Activated CD8-positive, alpha-beta memory T cell treated with anti-CD3 and anti-CD28 coated beads, Interleukin-2, amount 10 ng/mL, durations not matched to agents 7 days and 5 days (primary cell): Measurements from ENCODE around the gene CEP97. TPM values are rescaled to one million over a fixed set of nuclear protein-coding genes. Genes with fewer than 3 reads are reported as not detected.
A peak's percentile ranks its signal among the peaks of the same experiment; 100 is the strongest.

Experiments used
- ATAC-seq: fragments of 150-1000 bp; cut with Tn5 transposase; one replicate; pipeline ENCODE4 v1.10.0; 2021; ENCODE audit warnings: moderate library complexity
- CTCF ChIA-PET: fragments of 350-600 bp; sonication (Branson Sonifier 250); formaldehyde crosslinking; loops from one replicate; lab custom pipeline; 2021; ENCODE audit warnings: antibody characterized with exemption; lab: Charles Lee
- DNase-seq: peaks from one replicate; pipeline ENCODE4 v3.0.0-alpha.2; 2020
- H3K27ac Mint-ChIP-seq: one replicate; pipeline ENCODE4 v1.8.0; 2021; ENCODE audit warnings: mild to moderate bottlenecking, mixed read lengths
- H3K27me3 Mint-ChIP-seq: one replicate; pipeline ENCODE4 v1.8.0; 2021; ENCODE audit warnings: mixed read lengths
- H3K36me3 Mint-ChIP-seq: one replicate; pipeline ENCODE4 v1.8.0; 2021; ENCODE audit warnings: mild to moderate bottlenecking, mixed read lengths
- H3K4me1 Mint-ChIP-seq: one replicate; pipeline ENCODE4 v1.8.0; 2021; ENCODE audit warnings: mixed read lengths
- H3K4me3 Mint-ChIP-seq: one replicate; pipeline ENCODE4 v1.8.0; 2021; ENCODE audit warnings: mild to moderate bottlenecking, moderate library complexity, mixed read lengths
- H3K9me3 Mint-ChIP-seq: one replicate; pipeline ENCODE4 v1.8.0; 2022; ENCODE audit warnings: low read depth, mixed read lengths
- total RNA-seq, 2 experiments: library from RNA; stranded (reverse); gene quantifications; one replicate each; pipeline ENCODE4 v1.2.3, GENCODE V29; 2021

CEP97 gene
- total RNA-seq, 2 experiments from 2014 or later: 22.5 TPM

DNA sequence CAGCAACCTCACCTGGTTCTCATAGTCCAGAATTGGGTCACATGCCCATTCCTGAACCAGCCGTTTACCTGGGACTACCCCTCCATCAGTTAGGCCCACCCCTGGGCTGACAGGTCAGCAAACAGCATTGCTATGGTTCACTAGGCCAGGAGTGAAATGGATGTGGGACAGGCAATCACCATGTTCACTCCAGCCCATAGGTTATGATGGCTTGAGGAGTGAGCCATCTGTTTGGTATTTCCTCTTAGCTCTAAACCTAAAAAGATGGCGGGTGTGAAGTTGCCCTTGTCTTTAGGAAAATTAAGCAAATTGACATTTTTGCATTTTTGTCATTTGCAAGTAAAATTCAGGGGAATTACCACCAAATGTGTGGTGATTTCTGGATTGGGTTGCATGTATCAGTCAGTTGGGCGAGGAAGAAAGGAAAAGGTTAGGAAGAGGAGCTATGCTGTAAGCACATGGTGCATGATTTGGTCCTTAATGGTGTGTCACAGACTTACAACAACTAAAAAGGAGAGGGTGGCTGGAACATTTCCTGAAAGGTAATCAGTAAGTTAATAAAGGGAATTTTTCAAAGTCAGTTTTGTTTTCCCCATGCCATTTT, 71.8 kb downstream of the CEP97 start:
- ATAC-seq: no peak
- peaks cover 5% of the 10 kb centered on the region for H3K9me3 Mint-ChIP-seq
- peaks cover 66% of the 10 kb centered on the region for H3K36me3 Mint-ChIP-seq
- CTCF ChIA-PET: interaction anchor here (0.8 kb wide), 1 partner anchor 18 kb away, joined by 3 read pairs; no protein-coding TSS in a partner anchor
- peaks cover 5% of the 10 kb centered on the region for H3K4me1 Mint-ChIP-seq
- no peak for DNase-seq
- no peak overlapping the region for H3K4me3 Mint-ChIP-seq
- H3K27me3 Mint-ChIP-seq: no peaks in the 10 kb centered on the region
- no peak overlapping the region for H3K27ac Mint-ChIP-seq

DNA sequence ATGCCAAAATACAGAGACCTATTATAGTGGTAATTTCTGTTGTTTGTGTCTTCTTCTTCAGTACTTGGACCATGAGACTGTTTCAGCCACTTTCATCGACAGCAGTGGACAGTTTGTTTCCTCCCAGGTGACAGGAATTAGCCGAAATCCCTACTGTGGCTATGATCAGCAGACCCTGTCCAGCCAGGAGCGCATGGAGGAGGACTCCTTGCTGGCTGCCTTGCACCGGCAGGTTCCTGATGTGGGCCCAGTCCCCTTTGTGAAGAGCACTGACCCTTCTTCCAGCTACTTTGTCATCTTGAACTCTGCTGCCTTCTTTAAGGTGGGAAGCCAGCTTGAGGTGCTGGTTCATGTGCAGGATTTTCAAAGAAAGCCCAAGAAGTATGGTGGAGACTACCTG, 76.8 kb downstream of the CEP97 start:
- CTCF ChIA-PET: interaction anchor here (1.2 to 2.8 kb wide), 2 partner anchors 424 to 428 kb away, joined by 3 to 31 read pairs; no protein-coding TSS in a partner anchor
- Mint-ChIP-seq H3K4me1 (peaks cover 12% of the 10 kb centered on the region), H3K27ac (no peak overlapping the region)

DNA sequence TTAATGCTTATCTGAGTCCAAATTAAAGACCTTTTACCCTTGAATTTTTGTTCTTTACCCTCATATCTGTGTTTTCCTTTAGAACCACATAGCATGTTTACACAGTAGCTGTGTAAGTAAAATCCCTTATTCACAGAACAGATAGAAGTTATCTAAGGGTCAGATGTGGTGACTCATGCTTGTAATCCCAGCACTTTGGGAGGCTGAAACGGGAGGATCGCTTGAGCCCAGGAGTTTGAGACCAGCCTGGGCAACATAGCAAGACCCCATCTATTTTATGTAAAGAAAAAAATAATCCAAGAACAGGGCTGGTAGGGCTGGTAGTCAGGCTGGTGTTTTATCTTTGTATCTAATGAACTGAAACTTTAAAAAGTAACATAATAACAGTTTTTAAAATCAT, 77.8 kb downstream of the CEP97 start:
- H3K27me3 Mint-ChIP-seq: no peaks in the 10 kb centered on the region

More for the DNA sequence above, 76.8 kb downstream of the CEP97 start:
- H3K4me3 Mint-ChIP-seq: no peak overlapping the region
- DNase-seq: no peak
- peaks cover 42% of the 10 kb centered on the region for H3K36me3 Mint-ChIP-seq
- no peak for ATAC-seq
- H3K27me3 Mint-ChIP-seq: no peaks in the 10 kb centered on the region
- H3K9me3 Mint-ChIP-seq: no peaks in the 10 kb centered on the region

DNA sequence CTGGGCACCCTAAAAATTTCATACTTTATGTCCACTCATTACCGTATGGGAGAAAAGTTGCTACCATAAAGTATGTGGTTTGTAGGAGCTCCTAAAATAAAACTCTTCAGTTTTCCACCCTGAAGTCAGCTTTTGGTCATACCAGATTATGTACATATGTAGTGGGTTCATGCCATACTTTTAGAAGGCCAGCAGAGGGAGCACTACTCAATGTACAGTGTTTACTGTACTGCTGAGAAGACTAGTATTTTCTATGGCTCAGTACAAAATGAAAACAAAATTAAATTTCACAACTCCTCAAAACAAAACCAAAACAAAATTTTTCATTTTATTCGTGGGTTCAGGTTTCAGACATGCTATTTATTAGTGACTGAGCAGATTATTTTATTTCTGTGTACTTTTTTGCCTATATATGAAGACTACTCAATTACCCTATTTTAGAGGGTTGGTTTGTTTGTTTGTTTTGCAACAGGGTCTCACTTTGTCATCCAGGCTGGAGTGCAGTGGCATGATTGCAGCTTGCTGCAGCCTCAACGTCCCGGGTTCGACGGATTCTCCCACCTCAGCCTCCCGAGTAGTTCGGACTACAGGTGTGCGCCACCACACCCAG, 78.9 kb downstream of the CEP97 start:
- Mint-ChIP-seq H3K36me3 (peaks cover 34% of the 10 kb centered on the region), H3K27me3 (no peaks in the 10 kb centered on the region), H3K4me1 (peaks cover 17% of the 10 kb centered on the region), H3K4me3 (no peak overlapping the region), H3K27ac (peak overlapping the region; percentile 66), H3K9me3 (no peaks in the 10 kb centered on the region)
- ATAC-seq: peak; percentile 100
- CTCF ChIA-PET: interaction anchor here (0.6 to 2.8 kb wide), 33 partner anchors 9 to 733 kb away, joined by 3 to 31 read pairs (median 5); partner anchors contain the start of genes CEP97, NFKBIZ, NXPE3 and PCNP
- DNase-seq: peak; percentile 68

More for the DNA sequence above, 77.8 kb downstream of the CEP97 start:
- CTCF ChIA-PET: interaction anchor here (0.6 to 2.8 kb wide), 22 partner anchors 10 to 735 kb away, joined by 3 to 31 read pairs (median 6); partner anchors contain the start of genes CEP97, NFKBIZ, NXPE3 and PCNP
- H3K27ac Mint-ChIP-seq: no peak overlapping the region
- peaks cover 8% of the 10 kb centered on the region for H3K4me1 Mint-ChIP-seq
- H3K36me3 Mint-ChIP-seq: peaks cover 38% of the 10 kb centered on the region
- H3K9me3 Mint-ChIP-seq: no peaks in the 10 kb centered on the region
- H3K4me3 Mint-ChIP-seq: no peak overlapping the region
- ATAC-seq (no peak), DNase-seq (no peak)

DNA sequence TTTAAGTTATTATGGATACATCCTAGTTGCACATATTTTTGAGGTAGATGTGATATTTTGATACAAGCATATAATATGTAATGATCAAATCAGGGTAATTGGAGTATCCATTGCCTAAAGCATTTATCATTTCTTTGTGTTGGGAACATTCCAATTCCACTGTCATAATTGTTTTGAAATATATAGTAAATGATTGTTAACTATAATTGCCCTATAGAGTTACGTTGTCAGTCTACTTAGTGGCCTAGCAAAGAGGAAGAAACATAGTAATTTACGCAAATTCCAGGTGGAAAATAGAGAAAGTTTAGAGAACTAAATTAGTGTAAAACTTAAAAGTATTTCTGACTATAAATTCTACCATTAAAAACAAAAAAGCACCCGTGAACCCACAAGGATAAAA, 79.5 kb downstream of the CEP97 start:
- Mint-ChIP-seq H3K4me1 (peaks cover 21% of the 10 kb centered on the region), H3K36me3 (peaks cover 32% of the 10 kb centered on the region), H3K4me3 (no peak overlapping the region), H3K27ac (peak overlapping the region; percentile 66), H3K27me3 (no peaks in the 10 kb centered on the region), H3K9me3 (no peaks in the 10 kb centered on the region)
- DNase-seq (no peak), ATAC-seq (no peak)
- CTCF ChIA-PET: interaction anchor here (0.9 to 3.5 kb wide), 7 partner anchors 9 to 425 kb away, joined by 3 to 12 read pairs (median 5); no protein-coding TSS in a partner anchor

DNA sequence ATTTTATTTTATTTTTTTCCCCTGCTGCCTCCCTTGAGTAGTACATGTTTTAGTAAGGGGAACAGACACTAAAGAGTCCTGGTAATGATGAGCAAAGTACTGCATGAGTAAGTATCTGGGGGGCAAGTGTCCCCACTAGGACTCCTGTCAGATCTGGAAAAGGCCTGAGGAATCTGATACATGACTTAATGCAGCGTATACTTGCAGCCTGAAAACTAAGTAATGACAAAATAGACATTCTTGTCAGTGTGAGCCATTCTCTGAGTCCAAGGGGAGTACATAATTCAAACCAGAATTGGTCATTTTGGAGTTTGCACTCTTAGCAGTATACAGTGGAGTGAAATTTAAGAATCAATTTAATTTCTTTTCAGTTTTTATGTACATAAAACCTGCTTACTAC, 82.1 kb downstream of the CEP97 start:
- ATAC-seq (no peak), DNase-seq (no peak)
- Mint-ChIP-seq H3K9me3 (no peaks in the 10 kb centered on the region), H3K27me3 (no peaks in the 10 kb centered on the region), H3K36me3 (peaks cover 23% of the 10 kb centered on the region), H3K4me3 (no peak overlapping the region), H3K4me1 (peaks cover 47% of the 10 kb centered on the region), H3K27ac (no peak overlapping the region)
- CTCF ChIA-PET: interaction anchor here (1.2 to 9.9 kb wide), 3 partner anchors 16 to 423 kb away, joined by 4 to 128 read pairs (median 12); no protein-coding TSS in a partner anchor

DNA sequence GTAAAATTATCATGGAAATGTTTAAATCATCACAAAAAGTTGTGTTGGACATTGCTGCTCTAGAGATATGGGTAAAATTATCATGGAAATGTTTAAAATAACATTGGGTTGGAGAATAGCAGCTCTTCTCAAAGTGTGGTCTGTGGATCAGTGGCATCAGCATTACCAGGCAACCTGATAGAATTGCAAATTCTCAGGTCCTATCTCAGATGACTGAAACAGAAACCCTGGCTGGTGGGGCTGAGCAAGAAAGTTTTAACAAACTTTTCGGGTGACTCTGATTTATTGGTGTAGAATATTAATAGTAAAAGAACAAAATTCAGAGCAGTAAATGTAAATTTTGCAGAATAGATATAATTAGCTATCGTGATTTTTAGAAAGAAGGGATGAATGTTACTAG, 83.5 kb downstream of the CEP97 start:
- peaks cover 17% of the 10 kb centered on the region for H3K36me3 Mint-ChIP-seq
- H3K9me3 Mint-ChIP-seq: no peaks in the 10 kb centered on the region
- peaks cover 54% of the 10 kb centered on the region for H3K4me1 Mint-ChIP-seq
- CTCF ChIA-PET: interaction anchor here (0.9 to 9.9 kb wide), 8 partner anchors 10 to 421 kb away, joined by 3 to 128 read pairs (median 4); partner anchors contain the start of gene NXPE3
- H3K4me3 Mint-ChIP-seq: no peak overlapping the region
- H3K27me3 Mint-ChIP-seq: no peaks in the 10 kb centered on the region
- ATAC-seq (no peak), DNase-seq (peak; percentile 55)
- no peak overlapping the region for H3K27ac Mint-ChIP-seq

DNA sequence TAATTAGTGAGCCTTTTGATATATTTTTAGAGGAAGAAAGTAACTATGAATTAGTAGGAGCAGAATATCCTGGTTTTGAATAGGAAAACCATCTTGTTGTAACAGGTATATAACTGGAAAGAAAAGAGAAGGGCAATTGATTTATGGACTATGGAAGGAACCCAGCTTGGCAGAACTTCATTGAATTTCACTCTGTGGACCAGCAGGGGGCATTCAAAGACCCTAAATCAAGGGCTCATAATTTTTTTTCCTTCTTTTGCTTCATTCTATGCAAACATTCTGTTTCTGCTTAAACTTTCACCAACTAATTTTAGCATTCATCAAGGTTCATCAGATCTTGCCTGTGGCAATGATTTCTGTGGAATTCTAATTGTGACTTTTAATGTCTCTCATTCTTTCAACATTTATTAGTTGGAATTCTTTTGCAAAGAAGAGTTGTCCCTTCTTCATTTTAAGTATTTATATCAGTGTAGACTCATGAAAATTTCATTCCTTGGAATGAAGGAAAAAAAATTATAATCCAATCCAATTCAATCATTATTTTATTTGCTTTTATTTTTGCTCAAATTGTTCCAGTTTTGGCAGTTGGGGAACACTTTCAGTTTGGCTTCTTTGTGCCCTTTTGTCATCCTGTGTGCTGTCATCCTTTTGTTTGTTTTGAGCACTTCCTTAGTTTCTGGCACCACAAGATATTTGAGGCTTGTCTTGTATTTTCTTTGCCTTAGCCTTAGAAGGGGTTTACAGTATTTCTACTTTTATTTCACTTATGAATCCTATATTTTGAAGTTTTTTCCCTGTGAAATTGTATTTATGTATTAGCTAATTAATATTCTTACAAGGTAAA, 85.0 kb downstream of the CEP97 start:
- ATAC-seq (peak; percentile 62), DNase-seq (no peak)
- peaks cover 55% of the 10 kb centered on the region for H3K4me1 Mint-ChIP-seq
- H3K36me3 Mint-ChIP-seq: peaks cover 6% of the 10 kb centered on the region
- no peak overlapping the region for H3K4me3 Mint-ChIP-seq
- H3K27me3 Mint-ChIP-seq: no peaks in the 10 kb centered on the region
- CTCF ChIA-PET: interaction anchor here (0.9 to 9.9 kb wide), 11 partner anchors 12 to 419 kb away, joined by 3 to 128 read pairs (median 4); partner anchors contain the start of gene NFKBIZ
- H3K9me3 Mint-ChIP-seq: no peaks in the 10 kb centered on the region
- H3K27ac Mint-ChIP-seq: peak overlapping the region; percentile 52

DNA sequence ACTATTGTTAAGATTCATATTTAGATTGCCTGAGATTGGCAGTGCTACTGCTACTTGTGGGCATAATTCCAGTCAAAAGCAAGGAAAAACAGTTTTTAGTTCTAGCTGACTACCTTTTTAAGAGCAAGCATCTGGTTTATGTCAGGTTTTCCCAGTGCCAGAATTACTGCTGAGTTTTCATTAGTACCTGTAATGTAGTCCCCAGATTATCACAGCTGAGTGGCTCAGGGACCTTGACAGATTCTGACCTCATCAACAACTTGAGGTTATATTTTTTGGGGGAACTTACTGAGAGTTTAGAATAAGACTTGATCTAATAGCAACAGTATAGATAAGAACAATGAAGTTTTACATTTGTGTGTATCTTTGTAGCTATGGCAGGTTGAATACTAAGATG, 85.6 kb downstream of the CEP97 start:
- H3K4me3 Mint-ChIP-seq: no peak overlapping the region
- no peak for ATAC-seq
- no peaks in the 10 kb centered on the region for H3K27me3 Mint-ChIP-seq
- CTCF ChIA-PET: interaction anchor here (1.0 to 9.9 kb wide), 10 partner anchors 12 to 419 kb away, joined by 3 to 128 read pairs (median 4); partner anchors contain the start of gene NFKBIZ
- peak overlapping the region; percentile 7 for H3K27ac Mint-ChIP-seq
- peaks cover 57% of the 10 kb centered on the region for H3K4me1 Mint-ChIP-seq
- no peak for DNase-seq
- H3K36me3 Mint-ChIP-seq: peaks cover 3% of the 10 kb centered on the region
- H3K9me3 Mint-ChIP-seq: no peaks in the 10 kb centered on the region

DNA sequence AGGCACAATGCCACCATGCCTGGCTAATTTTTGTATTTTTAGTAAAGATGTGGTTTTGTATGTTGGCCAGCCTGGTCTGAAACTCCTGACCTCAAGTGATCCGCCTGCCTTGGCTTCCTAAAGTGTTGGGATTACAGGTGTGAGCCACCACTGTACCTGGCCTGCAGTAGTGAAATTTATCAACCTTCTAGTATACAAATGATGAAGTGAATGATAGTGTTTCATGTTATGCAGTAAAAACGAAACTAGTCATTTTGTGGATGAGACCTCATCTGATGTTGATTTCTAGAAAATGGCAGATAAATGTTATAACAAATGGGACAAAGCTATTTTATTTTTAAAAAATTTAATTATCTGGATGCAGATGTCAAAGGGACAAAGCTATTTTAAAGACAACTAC, 87.5 kb downstream of the CEP97 start:
- no peak overlapping the region for H3K27ac Mint-ChIP-seq

DNA sequence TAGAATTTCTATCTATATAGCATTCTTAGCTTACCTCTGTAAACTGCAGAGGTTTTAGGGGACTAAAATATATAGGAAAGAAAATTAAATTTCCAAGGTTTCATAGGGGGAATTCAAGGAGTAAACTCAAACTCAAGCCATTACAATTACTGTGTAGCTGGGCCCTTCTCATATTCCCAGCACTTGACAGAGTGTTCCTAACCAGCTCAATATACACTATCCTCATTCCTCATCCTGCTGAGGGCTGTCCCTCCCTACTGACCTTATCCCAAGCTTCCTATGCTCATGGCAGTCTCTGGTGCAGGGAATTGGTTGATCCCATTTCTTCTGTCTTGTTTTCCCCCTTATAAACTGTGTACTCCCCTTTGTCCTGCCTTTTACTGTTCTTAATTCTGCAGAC, 88.5 kb downstream of the CEP97 start:
- no peak for DNase-seq
- H3K36me3 Mint-ChIP-seq: peaks cover 7% of the 10 kb centered on the region
- no peak overlapping the region for H3K4me3 Mint-ChIP-seq
- ATAC-seq: no peak
- no peak overlapping the region for H3K27ac Mint-ChIP-seq
- H3K4me1 Mint-ChIP-seq: peaks cover 52% of the 10 kb centered on the region
- CTCF ChIA-PET: interaction anchor here (1.1 to 9.9 kb wide), 9 partner anchors 10 to 417 kb away, joined by 3 to 128 read pairs (median 6); partner anchors contain the start of gene NFKBIZ
- no peaks in the 10 kb centered on the region for H3K27me3 Mint-ChIP-seq
- H3K9me3 Mint-ChIP-seq: no peaks in the 10 kb centered on the region

More for the DNA sequence above, 87.5 kb downstream of the CEP97 start:
- DNase-seq (no peak), ATAC-seq (peak; percentile 35)
- Mint-ChIP-seq H3K27me3 (no peaks in the 10 kb centered on the region), H3K36me3 (peaks cover under 1% of the 10 kb centered on the region), H3K4me1 (peaks cover 57% of the 10 kb centered on the region), H3K4me3 (no peak overlapping the region), H3K9me3 (no peaks in the 10 kb centered on the region)
- CTCF ChIA-PET: interaction anchor here (1.3 to 9.9 kb wide), 6 partner anchors 9 to 418 kb away, joined by 3 to 128 read pairs (median 6); no protein-coding TSS in a partner anchor

DNA sequence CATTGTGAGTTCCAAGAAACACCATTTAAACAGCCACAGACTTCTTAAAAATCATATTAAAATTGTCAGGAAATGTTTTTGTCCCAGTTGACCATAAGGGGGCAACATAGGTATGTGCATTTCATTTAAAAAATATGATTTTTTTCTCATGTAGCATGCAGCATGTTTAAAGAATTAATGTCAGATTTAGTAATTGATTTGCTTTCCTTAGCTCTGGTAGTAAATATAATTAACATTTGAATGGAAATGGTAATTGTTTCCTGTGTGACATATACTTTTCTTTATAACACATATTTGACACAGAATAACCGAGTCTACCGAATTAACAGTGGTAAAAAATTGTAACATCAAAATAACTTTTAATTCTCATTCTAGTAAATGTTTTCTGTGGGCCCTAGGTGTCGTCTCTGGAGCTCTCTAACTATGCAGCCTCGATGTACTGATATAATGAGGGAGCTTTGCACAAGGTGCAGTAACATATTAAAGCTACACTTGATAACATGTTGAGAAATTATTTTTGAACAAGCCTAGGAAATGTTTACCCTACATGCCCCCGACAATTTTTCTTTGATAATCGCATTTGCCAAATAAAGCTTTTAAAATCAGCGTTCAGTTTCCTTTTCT, 89.5 kb downstream of the CEP97 start:
- Mint-ChIP-seq H3K27ac (no peak overlapping the region), H3K4me1 (peaks cover 44% of the 10 kb centered on the region), H3K27me3 (no peaks in the 10 kb centered on the region), H3K4me3 (no peak overlapping the region), H3K36me3 (peaks cover 10% of the 10 kb centered on the region), H3K9me3 (no peaks in the 10 kb centered on the region)
- no peak for ATAC-seq
- CTCF ChIA-PET: interaction anchor here (0.8 to 9.9 kb wide), 15 partner anchors 9 to 723 kb away, joined by 3 to 128 read pairs (median 3); partner anchors contain the start of gene NFKBIZ
- no peak for DNase-seq
